ENCODE results near the gene SCAPER. TPM values are rescaled to one million over a fixed set of nuclear protein-coding genes. Genes with fewer than 3 reads are reported as not detected.

The SCAPER gene
- polyA plus RNA-seq, 1 experiment, result 5.4 TPM

DNA sequence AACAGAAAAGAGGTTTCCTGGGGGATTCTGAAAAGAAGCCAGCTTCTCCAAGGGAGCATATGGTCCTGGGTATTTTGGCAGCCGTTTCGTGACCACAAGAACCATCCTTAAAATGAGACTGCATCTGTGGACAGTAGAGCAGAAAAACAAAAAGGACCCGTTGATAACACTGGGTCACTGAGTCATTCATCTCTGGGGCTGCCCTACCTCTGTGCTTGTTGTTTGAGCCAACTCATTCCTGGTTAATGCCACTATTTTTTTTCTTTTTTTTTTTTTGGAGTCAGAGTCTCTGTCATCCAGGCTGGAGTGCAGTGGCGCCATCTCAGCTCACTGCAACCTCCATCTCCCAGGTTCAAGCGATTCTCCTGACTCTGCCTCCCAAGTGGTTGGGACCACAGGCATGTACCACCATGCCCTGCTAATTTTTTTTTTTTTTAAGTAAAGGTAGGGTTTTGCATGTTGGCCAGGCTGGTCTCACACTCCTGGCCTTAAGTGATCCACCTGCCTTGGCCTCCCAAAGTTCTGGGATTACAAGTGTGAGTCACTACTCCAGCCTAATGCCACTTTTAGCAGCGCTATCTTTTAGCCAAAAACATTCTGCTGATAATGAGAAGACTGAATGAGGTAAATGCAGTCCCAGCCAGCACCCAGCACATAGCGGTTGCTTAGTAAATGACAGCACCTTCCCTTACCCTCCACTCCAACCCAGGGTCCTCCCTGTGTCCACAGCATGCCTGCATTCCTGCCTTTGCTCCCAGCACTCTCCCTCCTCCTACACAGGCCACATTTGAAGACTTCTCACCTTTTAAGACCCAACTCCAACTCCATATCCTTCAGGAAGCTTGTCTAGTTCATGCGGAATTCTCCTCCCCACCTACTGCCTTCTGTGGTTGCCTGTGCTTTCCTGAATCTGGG lies 577.7 kb downstream of the SCAPER start:
- no peak overlapping the region for H3K27ac ChIP-seq (ENCODE audit: low read depth, low read length)
- no peak for DNase-seq (ENCODE audit: low read depth, low spot score)
- H3K27me3 ChIP-seq (ENCODE audit: control insufficient read depth, insufficient read depth, low read length), result peaks cover 14% of the 10 kb centered on the region
- TF ChIP-seq, protein P1, sequence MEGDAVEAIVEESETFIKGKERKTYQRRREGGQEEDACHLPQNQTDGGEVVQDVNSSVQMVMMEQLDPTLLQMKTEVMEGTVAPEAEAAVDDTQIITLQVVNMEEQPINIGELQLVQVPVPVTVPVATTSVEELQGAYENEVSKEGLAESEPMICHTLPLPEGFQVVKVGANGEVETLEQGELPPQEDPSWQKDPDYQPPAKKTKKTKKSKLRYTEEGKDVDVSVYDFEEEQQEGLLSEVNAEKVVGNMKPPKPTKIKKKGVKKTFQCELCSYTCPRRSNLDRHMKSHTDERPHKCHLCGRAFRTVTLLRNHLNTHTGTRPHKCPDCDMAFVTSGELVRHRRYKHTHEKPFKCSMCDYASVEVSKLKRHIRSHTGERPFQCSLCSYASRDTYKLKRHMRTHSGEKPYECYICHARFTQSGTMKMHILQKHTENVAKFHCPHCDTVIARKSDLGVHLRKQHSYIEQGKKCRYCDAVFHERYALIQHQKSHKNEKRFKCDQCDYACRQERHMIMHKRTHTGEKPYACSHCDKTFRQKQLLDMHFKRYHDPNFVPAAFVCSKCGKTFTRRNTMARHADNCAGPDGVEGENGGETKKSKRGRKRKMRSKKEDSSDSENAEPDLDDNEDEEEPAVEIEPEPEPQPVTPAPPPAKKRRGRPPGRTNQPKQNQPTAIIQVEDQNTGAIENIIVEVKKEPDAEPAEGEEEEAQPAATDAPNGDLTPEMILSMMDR (IDR thresholded peaks at IDR 0.05; ENCODE audit: low read depth, low read length), result no peak
- no peaks in the 10 kb centered on the region for H3K9me3 ChIP-seq (ENCODE audit: control insufficient read depth, insufficient read depth, low read length)
- no peak overlapping the region for H3K4me3 ChIP-seq (ENCODE audit: low read depth, low read length)
- POLR2A ChIA-PET, result no interaction called here
- CTCF ChIA-PET, result interaction anchor here (1.2 to 1.4 kb wide), 2 partner anchors 92 to 136 kb away, joined by 3 read pairs; no protein-coding TSS in a partner anchor

DNA sequence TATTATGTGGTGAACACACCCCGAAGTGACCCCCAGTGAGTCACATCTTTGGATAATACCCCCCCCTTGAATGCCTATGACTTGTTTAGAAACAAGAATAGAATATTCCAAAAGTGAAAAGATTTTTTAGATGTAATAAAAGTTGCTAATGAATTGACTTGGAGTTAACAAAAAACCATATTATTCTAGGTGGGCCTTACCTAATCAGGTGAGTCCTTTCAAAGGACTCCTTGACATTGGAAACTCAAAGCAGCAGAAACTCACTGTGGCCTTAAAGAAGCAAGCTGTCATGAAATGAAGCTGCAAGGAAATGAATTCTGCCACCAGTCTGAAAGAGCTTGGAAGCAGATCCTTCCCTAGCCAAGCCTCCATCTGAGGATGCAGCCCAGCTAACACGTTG lies 579.4 kb downstream of the SCAPER start:
- no peak overlapping the region for H3K4me3 ChIP-seq (ENCODE audit: low read depth, low read length)
- peaks cover 14% of the 10 kb centered on the region for H3K27me3 ChIP-seq (ENCODE audit: control insufficient read depth, insufficient read depth, low read length)
- POLR2A ChIA-PET, result no interaction called here
- no peaks in the 10 kb centered on the region for H3K9me3 ChIP-seq (ENCODE audit: control insufficient read depth, insufficient read depth, low read length)
- CTCF ChIA-PET, result no interaction called here
- TF ChIP-seq, protein P1 (IDR thresholded peaks at IDR 0.05; ENCODE audit: low read depth, low read length), result no peak
- no peak for DNase-seq (ENCODE audit: low read depth, low spot score)
- no peak overlapping the region for H3K27ac ChIP-seq (ENCODE audit: low read depth, low read length)

DNA sequence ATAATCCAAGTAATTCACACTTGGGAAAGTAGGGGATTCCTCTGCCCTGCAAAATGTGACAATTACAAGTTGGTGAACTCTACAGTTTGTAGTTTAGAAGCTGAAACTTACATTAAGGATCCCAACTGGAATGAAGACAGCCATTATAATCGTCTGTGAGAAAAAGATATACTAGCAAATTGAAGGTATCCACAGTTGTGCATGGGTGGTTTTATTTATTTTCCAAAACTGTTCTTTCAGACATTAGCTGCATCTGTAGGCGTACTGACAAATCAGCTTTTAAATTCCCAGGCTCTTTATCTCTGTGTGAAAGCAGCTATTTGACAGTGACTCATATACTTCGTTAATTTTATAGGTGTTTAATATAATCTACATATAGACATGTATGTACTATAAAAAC lies 581.1 kb downstream of the SCAPER start:
- ChIA-PET CTCF (no interaction called here), POLR2A (no interaction called here)
- DNase-seq (ENCODE audit: low read depth, low spot score), result no peak

DNA sequence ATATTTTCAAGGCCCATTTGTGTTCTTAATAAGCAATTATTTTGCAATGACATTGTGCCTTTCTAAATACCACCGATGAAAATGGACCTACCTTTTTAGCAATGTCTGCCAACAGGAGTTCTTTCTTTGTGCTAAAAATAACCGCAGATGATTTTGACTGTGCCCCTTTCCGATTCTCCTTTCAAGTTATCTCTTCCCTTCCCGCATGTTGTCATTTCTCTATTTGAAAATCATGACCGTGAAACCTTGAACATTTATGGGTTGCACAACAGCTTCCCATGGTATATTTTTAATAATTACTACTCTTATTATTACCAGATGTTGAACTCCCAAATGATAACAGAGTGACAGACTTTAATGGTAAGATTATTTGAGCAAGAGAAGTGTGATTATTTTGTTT lies 583.5 kb downstream of the SCAPER start:
- H3K27ac ChIP-seq (ENCODE audit: low read depth, low read length), result no peak overlapping the region
- CTCF ChIA-PET, result no interaction called here
- POLR2A ChIA-PET, result no interaction called here
- DNase-seq (ENCODE audit: low read depth, low spot score), result no peak
- peaks cover 19% of the 10 kb centered on the region for H3K27me3 ChIP-seq (ENCODE audit: control insufficient read depth, insufficient read depth, low read length)
- no peaks in the 10 kb centered on the region for H3K9me3 ChIP-seq (ENCODE audit: control insufficient read depth, insufficient read depth, low read length)
- H3K4me3 ChIP-seq (ENCODE audit: low read depth, low read length), result no peak overlapping the region
- TF ChIP-seq, protein P1 (IDR thresholded peaks at IDR 0.05; ENCODE audit: low read depth, low read length), result no peak

More for the DNA sequence above, 581.1 kb downstream of the SCAPER start:
- H3K4me3 ChIP-seq (ENCODE audit: low read depth, low read length), result no peak overlapping the region
- H3K27me3 ChIP-seq (ENCODE audit: control insufficient read depth, insufficient read depth, low read length), result peaks cover 14% of the 10 kb centered on the region
- TF ChIP-seq, protein P1 (IDR thresholded peaks at IDR 0.05; ENCODE audit: low read depth, low read length), result no peak
- no peaks in the 10 kb centered on the region for H3K9me3 ChIP-seq (ENCODE audit: control insufficient read depth, insufficient read depth, low read length)
- H3K27ac ChIP-seq (ENCODE audit: low read depth, low read length), result no peak overlapping the region

DNA sequence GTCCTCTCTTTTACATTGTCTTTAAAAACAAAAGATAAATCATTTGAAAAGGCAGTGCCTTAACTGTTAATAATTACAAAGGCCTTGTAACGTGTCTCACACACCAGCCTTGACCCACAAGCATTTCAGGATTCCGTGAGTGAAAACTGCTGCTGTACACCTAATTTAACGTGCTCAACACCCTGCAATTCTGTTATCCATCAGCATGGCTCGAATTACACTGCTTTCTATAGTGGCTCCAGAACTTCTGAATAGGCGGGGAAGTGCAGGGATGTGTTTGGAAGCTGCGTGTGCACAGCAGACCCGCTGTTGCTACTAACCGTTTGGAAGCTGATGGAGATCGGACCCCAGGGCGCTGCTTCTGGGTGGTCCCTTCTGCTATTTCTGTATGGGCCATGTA lies 584.0 kb downstream of the SCAPER start:
- Histone ChIP-seq H3K9me3 (ENCODE audit: control insufficient read depth, insufficient read depth, low read length) (no peaks in the 10 kb centered on the region), H3K27me3 (ENCODE audit: control insufficient read depth, insufficient read depth, low read length) (peaks cover 17% of the 10 kb centered on the region), H3K27ac (ENCODE audit: low read depth, low read length) (no peak overlapping the region), H3K4me3 (ENCODE audit: low read depth, low read length) (no peak overlapping the region)
- CTCF ChIA-PET, result no interaction called here
- no peak for DNase-seq (ENCODE audit: low read depth, low spot score)
- TF ChIP-seq, protein P1 (IDR thresholded peaks at IDR 0.05; ENCODE audit: low read depth, low read length), result no peak
- POLR2A ChIA-PET, result no interaction called here
